HAP-1 (cell line): ENCODE data around the gene KCNT1.

Experiments
- DNase-seq, 2 experiments: peaks; one replicate each; pipeline ENCODE4 v3.0.0-alpha.2; 2016 to 2020; ENCODE audit warnings: low spot score in 2 of 2
- H3K27me3 ChIP-seq: fragments of 250-450 bp; sonication (Bioruptor Pico); 2 replicates; pipeline ENCODE4 v1.5.1; 2020; ENCODE audit warnings: low read depth, mild to moderate bottlenecking, moderate library complexity
- H3K36me3 ChIP-seq: fragments of 250-450 bp; sonication (Bioruptor Pico); replicated peaks from 2 replicates; pipeline ENCODE4 v1.5.1; 2020; ENCODE audit warnings: mild to moderate bottlenecking
- H3K4me1 ChIP-seq: fragments of 250-450 bp; sonication (Bioruptor Pico); 2 replicates; pipeline ENCODE4 v1.5.1; 2020; ENCODE audit warnings: mild to moderate bottlenecking
- H3K4me3 ChIP-seq: fragments of 250-450 bp; sonication (Bioruptor Pico); 2 replicates; pipeline ENCODE4 v1.5.1; 2020; ENCODE audit warnings: mild to moderate bottlenecking, moderate library complexity
- H3K9me3 ChIP-seq: fragments of 250-450 bp; sonication (Bioruptor Pico); 2 replicates; pipeline ENCODE4 v1.5.1; 2020; ENCODE audit warnings: mild to moderate bottlenecking, moderate library complexity
- in situ Hi-C: fragments of 300-500 bp; cut with MboI; formaldehyde crosslinking; loops from 3 replicates; pipeline ENCODE4 v1.14.3; 2020; ENCODE audit warnings: low sequenced_read_pairs, inconsistent platforms, mixed read lengths

The KCNT1 gene

DNA sequence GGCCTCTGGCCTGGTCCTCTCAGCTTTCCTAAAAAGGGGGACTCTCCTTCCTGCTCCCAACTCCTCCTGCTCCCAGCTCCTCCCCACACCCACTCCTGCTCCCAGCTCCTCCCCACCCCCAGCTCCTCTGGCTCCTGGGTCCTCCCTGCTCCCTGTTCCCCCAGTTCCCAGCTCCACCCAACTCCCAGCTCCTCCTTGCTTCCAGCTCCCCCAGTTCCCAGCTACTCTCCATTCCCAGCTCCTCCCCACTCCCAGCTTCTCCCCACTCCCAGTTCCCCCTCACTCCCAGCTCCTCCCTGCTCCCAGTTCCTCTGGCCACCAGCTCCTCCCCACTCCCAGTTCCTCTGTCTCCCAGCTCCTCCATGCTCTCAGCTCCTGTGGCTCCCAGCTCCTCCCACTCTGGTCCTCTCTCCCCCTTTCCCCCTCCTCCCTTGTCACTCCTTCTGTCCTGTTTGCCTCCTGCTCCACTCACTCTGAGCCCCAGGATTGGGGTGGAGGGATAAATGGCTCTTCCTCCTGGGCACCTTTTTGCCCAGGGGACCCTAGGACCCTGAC, 75.7 kb downstream of the KCNT1 start:
- Histone ChIP-seq H3K9me3 (no peaks in the 10 kb centered on the region), H3K4me1 (no peaks in the 10 kb centered on the region), H3K4me3 (no peak overlapping the region), H3K36me3 (no peaks in the 10 kb centered on the region), H3K27me3 (peaks cover 34% of the 10 kb centered on the region)
- in situ Hi-C loops = loop anchor here (25.0 kb wide), 1 partner anchor 90 kb away; the partner anchor contains the start of gene SOHLH1
- DNase-seq = no peak

GRCh38 chr9:135778421-135778820, 76.4 kb downstream of the KCNT1 start:
- DNase-seq = no peak
- in situ Hi-C loops = loop anchor here (25.0 kb wide), 1 partner anchor 91 kb away; the partner anchor contains the start of gene SOHLH1
- Histone ChIP-seq H3K27me3 (peaks cover 39% of the 10 kb centered on the region), H3K9me3 (no peaks in the 10 kb centered on the region), H3K36me3 (no peaks in the 10 kb centered on the region), H3K4me3 (no peak overlapping the region), H3K4me1 (no peaks in the 10 kb centered on the region)

DNA sequence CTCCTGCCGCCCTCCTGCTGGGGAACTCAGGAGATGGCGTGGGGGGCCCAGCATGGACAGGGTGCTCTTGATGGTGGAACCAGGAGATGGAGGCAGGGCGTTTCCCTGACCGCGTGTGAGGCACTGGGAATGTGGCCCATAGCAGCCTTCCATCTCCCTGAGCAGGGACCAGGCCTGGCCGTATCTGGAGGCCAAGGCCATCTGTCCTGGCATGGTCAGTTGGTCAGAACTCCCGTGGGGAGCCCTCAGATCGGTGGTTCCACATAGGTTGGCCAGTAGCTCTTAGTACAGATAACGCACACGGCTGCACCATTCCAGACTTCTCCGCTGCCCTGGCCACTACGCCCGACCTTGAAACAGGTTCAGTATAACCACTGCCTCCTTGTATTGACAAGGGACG, 77.6 kb downstream of the KCNT1 start:
- in situ Hi-C loops = loop anchor here (25.0 kb wide), 1 partner anchor 92 kb away; the partner anchor contains the start of gene SOHLH1
- no peak for DNase-seq
- peaks cover 44% of the 10 kb centered on the region for H3K27me3 ChIP-seq
- H3K36me3 ChIP-seq = no peaks in the 10 kb centered on the region
- H3K4me1 ChIP-seq = no peaks in the 10 kb centered on the region
- no peak overlapping the region for H3K4me3 ChIP-seq
- H3K9me3 ChIP-seq = no peaks in the 10 kb centered on the region

DNA sequence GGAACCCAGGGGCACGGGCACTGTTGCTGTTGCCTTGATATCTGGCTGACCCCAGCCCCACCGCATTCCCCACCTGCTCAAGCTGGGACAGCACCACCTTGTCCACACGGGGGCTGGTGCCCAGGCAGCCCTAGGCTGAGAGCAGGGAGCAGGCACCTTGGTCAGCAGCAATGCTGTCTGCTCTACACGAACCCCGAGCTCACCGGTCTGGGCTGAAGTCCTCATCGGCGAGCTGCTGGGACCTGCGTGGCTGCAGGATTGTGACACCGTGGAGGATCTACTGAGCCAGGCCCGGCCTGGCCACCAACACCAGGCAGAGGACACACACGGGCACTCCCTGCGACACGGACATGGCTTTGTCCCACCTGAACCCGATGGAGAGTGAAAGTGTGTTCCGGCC, 78.1 kb downstream of the KCNT1 start:
- H3K4me3 ChIP-seq = no peak overlapping the region
- peaks cover 44% of the 10 kb centered on the region for H3K27me3 ChIP-seq
- no peaks in the 10 kb centered on the region for H3K4me1 ChIP-seq
- H3K9me3 ChIP-seq = no peaks in the 10 kb centered on the region
- no peak for DNase-seq
- in situ Hi-C loops = loop anchor here (25.0 kb wide), 1 partner anchor 93 kb away; the partner anchor contains the start of gene SOHLH1
- H3K36me3 ChIP-seq = no peaks in the 10 kb centered on the region

DNA sequence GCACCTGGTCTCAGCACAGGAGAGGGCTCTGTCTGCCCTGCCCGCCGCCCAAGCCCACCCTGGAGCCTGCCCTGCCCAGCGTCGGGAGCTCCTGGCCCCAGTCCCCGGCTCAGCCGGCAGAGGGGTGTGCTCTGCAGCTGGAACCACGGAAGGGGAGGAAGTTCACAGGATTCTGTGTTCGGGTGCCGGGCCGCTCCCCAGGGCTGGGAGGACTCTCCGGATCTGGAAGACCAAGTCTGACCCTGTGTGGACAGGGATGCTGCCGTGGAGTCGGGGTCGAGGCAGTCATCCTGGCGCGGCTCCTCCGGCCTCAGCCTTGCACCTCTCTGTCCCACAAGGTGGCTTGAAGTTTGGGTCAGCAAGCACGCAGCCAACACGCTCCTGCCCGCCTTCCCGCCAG, 78.6 kb downstream of the KCNT1 start:
- in situ Hi-C loops = loop anchor here (25.0 kb wide), 1 partner anchor 93 kb away; the partner anchor contains the start of gene SOHLH1
- Histone ChIP-seq H3K4me1 (no peaks in the 10 kb centered on the region), H3K4me3 (no peak overlapping the region), H3K27me3 (peaks cover 45% of the 10 kb centered on the region), H3K36me3 (no peaks in the 10 kb centered on the region), H3K9me3 (no peaks in the 10 kb centered on the region)
- no peak for DNase-seq

DNA sequence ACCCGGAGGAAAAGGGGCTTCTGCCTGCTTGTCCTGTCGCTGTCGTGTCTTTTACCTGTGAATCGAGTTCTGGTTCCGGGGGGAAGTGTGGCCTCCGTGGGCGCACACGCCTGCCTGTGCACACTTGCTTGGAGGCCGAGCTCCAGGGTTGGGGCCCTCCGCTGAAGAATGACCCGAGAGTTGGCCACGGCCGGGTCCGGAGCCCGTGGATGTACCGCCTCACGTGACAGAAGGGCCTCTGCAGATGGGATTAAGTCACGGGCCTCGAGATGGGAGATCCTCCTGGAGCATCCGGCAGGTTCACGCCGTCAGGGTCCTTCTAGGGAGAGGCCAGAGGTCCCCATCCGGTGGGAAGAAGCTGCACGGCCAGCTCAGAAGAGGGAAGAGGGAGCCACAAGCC, 81.0 kb downstream of the KCNT1 start:
- Histone ChIP-seq H3K36me3 (no peaks in the 10 kb centered on the region), H3K27me3 (peaks cover 64% of the 10 kb centered on the region), H3K9me3 (no peaks in the 10 kb centered on the region), H3K4me3 (no peak overlapping the region), H3K4me1 (no peaks in the 10 kb centered on the region)
- in situ Hi-C loops = loop anchor here (25.0 kb wide), 1 partner anchor 96 kb away; the partner anchor contains the start of gene SOHLH1
- DNase-seq = no peak

- Histone ChIP-seq H3K9me3 (no peaks in the 10 kb centered on the region), H3K27me3 (peaks cover 71% of the 10 kb centered on the region), H3K36me3 (no peaks in the 10 kb centered on the region), H3K4me1 (no peaks in the 10 kb centered on the region), H3K4me3 (no peak overlapping the region)
- in situ Hi-C loops = loop anchor here (25.0 kb wide), 1 partner anchor 96 kb away; the partner anchor contains the start of gene SOHLH1
- no peak for DNase-seq
Measured at GRCh38 chr9:135783540-135784245, 81.7 kb downstream of the KCNT1 start.

DNA sequence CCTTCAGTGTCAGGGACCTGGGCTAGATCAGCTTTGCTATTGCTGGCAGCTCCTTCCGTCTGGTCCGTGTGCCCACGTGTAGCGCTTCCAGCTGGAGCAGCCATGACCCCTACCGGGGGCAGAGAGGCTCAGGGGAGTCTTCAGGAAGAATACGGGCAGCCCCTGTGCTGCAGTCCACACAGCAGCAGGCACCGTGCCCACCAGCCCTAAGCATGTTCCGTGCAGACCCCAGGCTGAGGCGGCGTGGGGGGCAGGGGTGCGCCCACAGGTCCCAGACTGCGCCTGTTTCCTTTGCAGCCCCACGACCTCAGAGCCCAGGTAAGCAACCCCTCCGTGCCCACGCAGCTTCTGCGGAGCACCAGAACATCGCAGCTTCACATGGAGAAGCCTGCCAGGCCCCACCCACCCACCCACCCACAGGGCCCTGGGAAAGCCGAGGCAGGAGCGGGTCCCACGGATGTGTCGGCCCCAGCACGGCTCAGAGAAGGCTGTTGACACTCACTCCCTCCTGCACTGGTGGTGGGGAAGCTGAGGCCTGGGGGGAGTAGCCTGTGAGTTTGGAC, 83.1 kb downstream of the KCNT1 start:
- Histone ChIP-seq H3K4me3 (no peak overlapping the region), H3K27me3 (peaks cover 75% of the 10 kb centered on the region), H3K36me3 (no peaks in the 10 kb centered on the region), H3K4me1 (no peaks in the 10 kb centered on the region), H3K9me3 (no peaks in the 10 kb centered on the region)
- DNase-seq = no peak
- in situ Hi-C loops = loop anchor here (25.0 kb wide), 1 partner anchor 98 kb away; the partner anchor contains the start of gene SOHLH1

GRCh38 chr9:135786146-135786690, 84.2 kb downstream of the KCNT1 start:
- Histone ChIP-seq H3K4me3 (no peak overlapping the region), H3K27me3 (peaks cover 75% of the 10 kb centered on the region), H3K9me3 (no peaks in the 10 kb centered on the region), H3K4me1 (no peaks in the 10 kb centered on the region), H3K36me3 (no peaks in the 10 kb centered on the region)
- no peak for DNase-seq
- in situ Hi-C loops = loop anchor here (25.0 kb wide), 1 partner anchor 99 kb away; the partner anchor contains the start of gene SOHLH1

GRCh38 chr9:135787317-135787716, 85.3 kb downstream of the KCNT1 start:
- H3K27me3 ChIP-seq = peaks cover 74% of the 10 kb centered on the region
- no peak overlapping the region for H3K4me3 ChIP-seq
- in situ Hi-C loops = loop anchor here (25.0 kb wide), 1 partner anchor 100 kb away; the partner anchor contains the start of gene SOHLH1
- no peaks in the 10 kb centered on the region for H3K36me3 ChIP-seq
- DNase-seq = no peak
- H3K4me1 ChIP-seq = no peaks in the 10 kb centered on the region
- H3K9me3 ChIP-seq = no peaks in the 10 kb centered on the region

DNA sequence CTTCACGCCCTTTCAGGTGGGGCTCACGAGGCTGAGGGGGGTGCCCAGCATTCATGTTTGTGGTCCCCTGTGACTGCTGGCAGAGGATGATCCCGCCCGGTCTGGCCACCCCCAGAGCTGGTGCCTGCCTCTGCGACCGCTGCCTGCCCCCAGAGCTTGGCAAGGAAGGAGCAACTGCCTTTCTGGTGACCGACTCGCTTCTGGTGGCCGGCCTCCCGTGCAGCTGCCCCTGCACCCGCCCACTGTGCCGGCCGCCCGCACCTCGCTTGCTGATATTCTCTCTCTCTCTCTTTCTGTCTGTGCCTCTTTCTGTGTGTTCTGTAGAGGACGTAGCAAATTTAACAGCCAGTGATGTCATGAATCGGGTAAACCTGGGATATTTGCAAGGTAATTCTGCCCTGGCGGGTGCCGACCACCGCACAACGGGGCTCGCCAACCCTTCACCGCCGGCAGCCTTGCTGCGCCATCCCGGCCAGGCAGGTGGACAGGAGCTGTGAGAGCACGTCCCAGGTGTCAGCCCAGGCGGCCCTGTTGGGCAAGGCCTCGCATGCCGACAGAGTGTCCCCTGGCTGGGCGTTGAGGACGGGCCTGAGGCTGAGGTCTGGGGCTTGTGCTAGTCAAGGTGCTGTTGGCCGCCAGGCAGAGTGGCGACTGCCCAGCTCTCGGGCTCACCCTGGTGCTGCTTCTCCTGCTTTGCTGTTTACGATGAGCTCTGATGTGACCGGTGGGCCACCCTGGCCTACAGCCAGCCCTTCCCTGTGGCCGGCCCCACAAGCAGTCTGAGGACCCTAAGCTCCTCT, 86.0 kb downstream of the KCNT1 start:
- Histone ChIP-seq H3K36me3 (no peaks in the 10 kb centered on the region), H3K27me3 (peaks cover 72% of the 10 kb centered on the region), H3K4me1 (no peaks in the 10 kb centered on the region), H3K4me3 (no peak overlapping the region), H3K9me3 (no peaks in the 10 kb centered on the region)
- in situ Hi-C loops = loop anchor here (25.0 kb wide), 1 partner anchor 101 kb away; the partner anchor contains the start of gene SOHLH1
- DNase-seq = no peak

DNA sequence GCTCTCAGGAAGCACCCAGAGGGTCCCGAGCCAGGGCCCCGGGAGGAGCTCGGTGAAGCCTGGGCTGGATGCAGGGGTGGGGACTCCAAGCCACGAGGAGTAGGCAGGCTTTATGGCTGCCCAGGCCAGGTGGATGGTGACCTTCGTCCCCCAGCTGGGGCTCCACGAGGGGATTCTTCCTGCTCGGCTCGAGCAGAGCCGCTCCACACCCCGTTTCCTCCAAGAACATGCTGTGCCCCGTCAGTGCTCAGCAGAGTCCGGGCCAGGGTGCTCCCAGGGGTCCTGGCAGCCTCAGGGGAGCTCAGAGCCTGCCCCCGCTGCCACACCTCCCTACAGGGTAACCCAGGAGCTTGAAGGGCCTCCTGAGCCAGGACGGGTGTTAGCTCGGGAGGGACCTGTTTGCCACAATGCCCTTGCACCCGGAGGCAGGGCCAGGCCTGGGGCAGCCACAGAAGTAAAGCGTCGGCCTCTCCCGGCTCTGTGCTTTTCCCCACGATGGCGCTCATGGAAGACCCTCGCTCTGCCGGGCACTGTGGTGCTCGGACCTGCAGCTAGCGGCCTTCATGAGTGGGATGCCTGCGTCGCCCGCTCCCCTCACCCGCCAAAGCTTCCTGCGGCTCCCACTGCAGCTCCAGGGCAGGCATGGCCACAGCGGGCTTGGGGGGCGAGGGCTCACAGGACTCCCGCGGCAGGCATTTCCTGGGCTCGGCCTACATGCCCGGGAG, 86.8 kb downstream of the KCNT1 start:
- H3K4me3 ChIP-seq = no peak overlapping the region
- H3K27me3 ChIP-seq = peaks cover 70% of the 10 kb centered on the region
- in situ Hi-C loops = loop anchor here (25.0 kb wide), 1 partner anchor 101 kb away; the partner anchor contains the start of gene SOHLH1
- no peaks in the 10 kb centered on the region for H3K4me1 ChIP-seq
- no peak for DNase-seq
- no peaks in the 10 kb centered on the region for H3K36me3 ChIP-seq
- no peaks in the 10 kb centered on the region for H3K9me3 ChIP-seq
